Smooth muscle cell (in vitro differentiated cells): Measurements from ENCODE around the gene PIK3C2G. TPM values are rescaled to one million over a fixed set of nuclear protein-coding genes. Genes with fewer than 3 reads are reported as not detected.

Experiments used
- DNase-seq: peaks from one replicate; lab custom pipeline; 2025; ENCODE audit not compliant: unreplicated experiment; lab: John Stamatoyannopoulos, UW
- H2AFZ ChIP-seq: fragments of 200-600 bp; sonication (generic); 2 replicates; pipeline ENCODE4 v1.6.0; 2016; ENCODE audit warnings: antibody characterized with exemption, low read depth, mild to moderate bottlenecking
- H3F3A ChIP-seq: fragments of 200-600 bp; sonication (generic); 2 replicates; pipeline ENCODE4 v1.6.0; 2017; ENCODE audit warnings: antibody characterized with exemption, low read depth
- H3K27ac ChIP-seq: fragments of 200-600 bp; sonication (generic); 2 replicates; pipeline ENCODE4 v1.5.1; 2016; ENCODE audit warnings: low read depth, mild to moderate bottlenecking
- H3K27me3 ChIP-seq: fragments of 200-600 bp; sonication (generic); 2 replicates; pipeline ENCODE4 v1.6.1; 2016; ENCODE audit warnings: low read depth, mild to moderate bottlenecking
- H3K36me3 ChIP-seq: fragments of 200-600 bp; sonication (generic); 2 replicates; pipeline ENCODE4 v1.5.1; 2016; ENCODE audit warnings: low read depth
- H3K4me1 ChIP-seq: fragments of 200-600 bp; sonication (generic); 2 replicates; pipeline ENCODE4 v1.5.1; 2016; ENCODE audit warnings: low read depth
- H3K4me2 ChIP-seq: fragments of 200-600 bp; sonication (generic); 2 replicates; pipeline ENCODE4 v1.6.0; 2016; ENCODE audit warnings: mild to moderate bottlenecking
- H3K4me3 ChIP-seq: fragments of 200-600 bp; sonication (generic); 2 replicates; pipeline ENCODE4 v1.5.1; 2016; ENCODE audit warnings: mild to moderate bottlenecking
- H3K79me2 ChIP-seq: fragments of 200-600 bp; sonication (generic); 2 replicates; pipeline ENCODE4 v1.6.0; 2016; ENCODE audit warnings: low read depth, mild to moderate bottlenecking
- H3K9ac ChIP-seq: fragments of 200-600 bp; sonication (generic); 2 replicates; pipeline ENCODE4 v1.6.0; 2016; ENCODE audit warnings: low read depth
- H3K9me3 ChIP-seq: fragments of 200-600 bp; sonication (generic); replicated peaks from 2 replicates; pipeline ENCODE4 v1.5.1; 2016; ENCODE audit warnings: low read depth
- H4K20me1 ChIP-seq: fragments of 200-600 bp; sonication (generic); 2 replicates; pipeline ENCODE4 v1.6.0; 2016; ENCODE audit warnings: low read depth
- CTCF ChIP-seq: fragments of 200-600 bp; sonication (generic); IDR thresholded peaks from 2 replicates; pipeline ENCODE4 v1.5.1; 2017; ENCODE audit warnings: borderline replicate concordance, mild to moderate bottlenecking, antibody characterized with exemption; ENCODE audit not compliant: insufficient read depth, poor library complexity, severe bottlenecking
- WGBS: methylation state at CpG from one replicate; pipeline ENCODE4 v1.1.7; 2016; ENCODE audit warnings: low lambda C conversion rate; 5-methylcytosine and 5-hydroxymethylcytosine counted together
- polyA plus RNA-seq: library from polyadenylated mRNA; unstranded; fragments of >200 nt; fragmentation: Nextera tagmentation; extraction: Ambion mirVana; gene quantifications from 2 replicates; pipeline ENCODE4 v1.2.1, GENCODE V29; 2016
- total RNA-seq: library from RNA; depleted of rRNA; stranded (reverse); fragments of >200 nt; gene quantifications from 2 replicates; pipeline ENCODE4 v1.2.3, GENCODE V29; 2014

The PIK3C2G gene
- total and polyA plus RNA-seq, 2 experiments from 2014 or later, result 0.63 TPM; not detected in 1

GRCh38 chr12:18363321-18363720 lies 102.0 kb downstream of the PIK3C2G start:
- peaks cover 4% of the 10 kb centered on the region for H3K9me3 ChIP-seq
- DNase-seq, result no peak

GRCh38 chr12:18368594-18368993 lies 107.3 kb downstream of the PIK3C2G start:
- 95% methylated on average over 3 of the region's 3 CpGs for WGBS
- no peak for DNase-seq
- no peaks in the 10 kb centered on the region for H3K79me2 ChIP-seq
- H3F3A ChIP-seq, result no peaks in the 10 kb centered on the region
- no peak overlapping the region for H3K4me3 ChIP-seq
- no peak for TF ChIP-seq CTCF
- H3K9ac ChIP-seq, result no peak overlapping the region
- no peaks in the 10 kb centered on the region for H4K20me1 ChIP-seq
- H3K4me1 ChIP-seq, result no peaks in the 10 kb centered on the region
- no peaks in the 10 kb centered on the region for H3K27me3 ChIP-seq
- no peak overlapping the region for H3K4me2 ChIP-seq
- H3K9me3 ChIP-seq, result no peaks in the 10 kb centered on the region
- H2AFZ ChIP-seq, result no peak overlapping the region
- H3K36me3 ChIP-seq, result no peaks in the 10 kb centered on the region
- no peak overlapping the region for H3K27ac ChIP-seq

More at GRCh38 chr12:18363321-18363720, 102.0 kb downstream of the PIK3C2G start:
- H3K27ac ChIP-seq, result no peak overlapping the region
- 81% methylated on average over 2 of the region's 2 CpGs for WGBS
- H3K79me2 ChIP-seq, result no peaks in the 10 kb centered on the region
- no peak for TF ChIP-seq CTCF
- H2AFZ ChIP-seq, result no peak overlapping the region
- no peak overlapping the region for H3K4me2 ChIP-seq
- H4K20me1 ChIP-seq, result no peaks in the 10 kb centered on the region
- no peak overlapping the region for H3K4me3 ChIP-seq
- H3K27me3 ChIP-seq, result no peaks in the 10 kb centered on the region
- H3K36me3 ChIP-seq, result no peaks in the 10 kb centered on the region
- H3F3A ChIP-seq, result no peaks in the 10 kb centered on the region
- H3K4me1 ChIP-seq, result no peaks in the 10 kb centered on the region
- no peak overlapping the region for H3K9ac ChIP-seq

- no peaks in the 10 kb centered on the region for H3K27me3 ChIP-seq
- no peaks in the 10 kb centered on the region for H4K20me1 ChIP-seq
- 75% methylated on average over 6 of the region's 6 CpGs for WGBS
- H3K27ac ChIP-seq, result no peak overlapping the region
- no peak overlapping the region for H3K9ac ChIP-seq
- H3K4me1 ChIP-seq, result no peaks in the 10 kb centered on the region
- H3K36me3 ChIP-seq, result no peaks in the 10 kb centered on the region
- H3K9me3 ChIP-seq, result no peaks in the 10 kb centered on the region
- H2AFZ ChIP-seq, result no peak overlapping the region
- DNase-seq, result no peak
- TF ChIP-seq CTCF, result no peak
- H3K4me2 ChIP-seq, result no peak overlapping the region
- no peaks in the 10 kb centered on the region for H3F3A ChIP-seq
- no peaks in the 10 kb centered on the region for H3K79me2 ChIP-seq
- no peak overlapping the region for H3K4me3 ChIP-seq
Measured at GRCh38 chr12:18373181-18373580, 111.9 kb downstream of the PIK3C2G start.

- H3K9ac ChIP-seq, result no peak overlapping the region
- TF ChIP-seq CTCF, result no peak
- no peak overlapping the region for H3K27ac ChIP-seq
- no peaks in the 10 kb centered on the region for H3K9me3 ChIP-seq
- H3F3A ChIP-seq, result no peaks in the 10 kb centered on the region
- no peaks in the 10 kb centered on the region for H3K79me2 ChIP-seq
- H3K36me3 ChIP-seq, result no peaks in the 10 kb centered on the region
- H3K4me1 ChIP-seq, result no peaks in the 10 kb centered on the region
- no peak overlapping the region for H3K4me2 ChIP-seq
- no peak overlapping the region for H3K4me3 ChIP-seq
- no peak overlapping the region for H2AFZ ChIP-seq
- no peaks in the 10 kb centered on the region for H3K27me3 ChIP-seq
- DNase-seq, result no peak
- no peaks in the 10 kb centered on the region for H4K20me1 ChIP-seq
Measured at GRCh38 chr12:18375131-18375530, 113.8 kb downstream of the PIK3C2G start.
